SU-DHL-6 (cell line): ENCODE measurements around the gene GNE.

ENCODE experiments used
- H2AFZ ChIP-seq: fragments of 200-600 bp; sonication (generic); 2 replicates; pipeline ENCODE4 v1.6.1; 2014; ENCODE audit warnings: low read depth, mild to moderate bottlenecking, moderate library complexity, mixed read lengths, antibody characterized with exemption, low read length; ENCODE audit not compliant: severe bottlenecking
- H3F3A ChIP-seq: fragments of 200-600 bp; shearing (Covaris generic); 2 replicates; pipeline ENCODE4 v1.6.0; 2016; ENCODE audit warnings: antibody characterized with exemption, mild to moderate bottlenecking; ENCODE audit not compliant: insufficient read depth
- H3K27ac ChIP-seq: fragments of 200-600 bp; sonication (generic); 2 replicates; pipeline ENCODE4 v1.5.1; 2016; ENCODE audit warnings: low read depth, mild to moderate bottlenecking, low read length, moderate library complexity, mixed read lengths
- H3K27me3 ChIP-seq: fragments of 200-600 bp; sonication (generic), shearing (Covaris generic); 2 replicates; pipeline ENCODE4 v1.6.0; 2014; ENCODE audit warnings: mild to moderate bottlenecking, low read length
- H3K36me3 ChIP-seq: fragments of 200-600 bp; sonication (generic); 2 replicates; pipeline ENCODE4 v1.6.1; 2014; ENCODE audit warnings: mild to moderate bottlenecking, low read length, mixed read lengths
- H3K4me2 ChIP-seq: fragments of 300-600, 200-600 bp; shearing (Covaris generic), sonication (generic); 2 replicates; pipeline ENCODE4 v1.6.0; 2014; ENCODE audit warnings: low read length, low read depth, mild to moderate bottlenecking; ENCODE audit not compliant: poor library complexity, severe bottlenecking
- H3K4me3 ChIP-seq: fragments of 200-600 bp; sonication (generic); 2 replicates; pipeline ENCODE4 v1.5.1; 2014; ENCODE audit warnings: antibody characterized with exemption, low read length, mild to moderate bottlenecking, mixed read lengths; ENCODE audit not compliant: insufficient read depth, poor library complexity, severe bottlenecking
- H3K79me2 ChIP-seq: fragments of 200-600 bp; sonication (generic); 2 replicates; pipeline ENCODE4 v1.6.1; 2014; ENCODE audit warnings: mild to moderate bottlenecking, low read length, moderate library complexity; ENCODE audit not compliant: insufficient read depth
- H3K9ac ChIP-seq: fragments of 200-600 bp; sonication (generic); 2 replicates; pipeline ENCODE4 v1.7.0; 2014; ENCODE audit warnings: mild to moderate bottlenecking, low read length
- H3K9me2 ChIP-seq: fragments of 200-600 bp; sonication (generic); replicated peaks from 2 replicates; pipeline ENCODE4 v1.6.1; 2014; ENCODE audit warnings: low read length; ENCODE audit not compliant: insufficient read depth
- H3K9me3 ChIP-seq: fragments of 200-600 bp; sonication (generic); 2 replicates; pipeline ENCODE4 v1.6.1; 2014; ENCODE audit warnings: low read length, mixed read lengths; ENCODE audit not compliant: insufficient read depth
- H4K20me1 ChIP-seq: fragments of 200-600 bp; sonication (generic); 2 replicates; pipeline ENCODE4 v1.6.1; 2014; ENCODE audit warnings: low read depth, mild to moderate bottlenecking, antibody characterized with exemption, low read length, moderate library complexity, mixed read lengths
- EZH2phosphoT487 ChIP-seq: fragments of 200-600 bp; sonication (generic), shearing (Covaris generic); conservative IDR thresholded peaks from 2 replicates; pipeline ENCODE4 v1.6.1; 2018; ENCODE audit warnings: mild to moderate bottlenecking, antibody characterized with exemption, low read length, moderate library complexity, mixed read lengths
- TF ChIP-seq, protein P1 (sequence below): fragments of 200-600 bp; sonication (generic); IDR thresholded peaks from one replicate; pipeline ENCODE4 v1.5.1; 2017; ENCODE audit warnings: antibody characterized with exemption, mild to moderate bottlenecking, low read length, moderate library complexity; ENCODE audit not compliant: insufficient read depth, poor library complexity, severe bottlenecking

GNE gene

GRCh38 chr9:36169708-36170107, 88.5 kb downstream of the GNE start:
- Histone ChIP-seq H3K27me3 (no peaks in the 10 kb centered on the region), H3K9me2 (no peaks in the 10 kb centered on the region), H3K4me3 (no peak overlapping the region), H2AFZ (no peak overlapping the region), H3K36me3 (no peaks in the 10 kb centered on the region), H3K27ac (no peak overlapping the region), H3K9ac (no peak overlapping the region), H3K9me3 (no peaks in the 10 kb centered on the region), H3F3A (no peaks in the 10 kb centered on the region), H3K4me2 (no peak overlapping the region), H4K20me1 (no peaks in the 10 kb centered on the region), H3K79me2 (no peaks in the 10 kb centered on the region)
- TF ChIP-seq, protein P1, sequence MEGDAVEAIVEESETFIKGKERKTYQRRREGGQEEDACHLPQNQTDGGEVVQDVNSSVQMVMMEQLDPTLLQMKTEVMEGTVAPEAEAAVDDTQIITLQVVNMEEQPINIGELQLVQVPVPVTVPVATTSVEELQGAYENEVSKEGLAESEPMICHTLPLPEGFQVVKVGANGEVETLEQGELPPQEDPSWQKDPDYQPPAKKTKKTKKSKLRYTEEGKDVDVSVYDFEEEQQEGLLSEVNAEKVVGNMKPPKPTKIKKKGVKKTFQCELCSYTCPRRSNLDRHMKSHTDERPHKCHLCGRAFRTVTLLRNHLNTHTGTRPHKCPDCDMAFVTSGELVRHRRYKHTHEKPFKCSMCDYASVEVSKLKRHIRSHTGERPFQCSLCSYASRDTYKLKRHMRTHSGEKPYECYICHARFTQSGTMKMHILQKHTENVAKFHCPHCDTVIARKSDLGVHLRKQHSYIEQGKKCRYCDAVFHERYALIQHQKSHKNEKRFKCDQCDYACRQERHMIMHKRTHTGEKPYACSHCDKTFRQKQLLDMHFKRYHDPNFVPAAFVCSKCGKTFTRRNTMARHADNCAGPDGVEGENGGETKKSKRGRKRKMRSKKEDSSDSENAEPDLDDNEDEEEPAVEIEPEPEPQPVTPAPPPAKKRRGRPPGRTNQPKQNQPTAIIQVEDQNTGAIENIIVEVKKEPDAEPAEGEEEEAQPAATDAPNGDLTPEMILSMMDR: no peak
- TF ChIP-seq EZH2phosphoT487: no peak

DNA sequence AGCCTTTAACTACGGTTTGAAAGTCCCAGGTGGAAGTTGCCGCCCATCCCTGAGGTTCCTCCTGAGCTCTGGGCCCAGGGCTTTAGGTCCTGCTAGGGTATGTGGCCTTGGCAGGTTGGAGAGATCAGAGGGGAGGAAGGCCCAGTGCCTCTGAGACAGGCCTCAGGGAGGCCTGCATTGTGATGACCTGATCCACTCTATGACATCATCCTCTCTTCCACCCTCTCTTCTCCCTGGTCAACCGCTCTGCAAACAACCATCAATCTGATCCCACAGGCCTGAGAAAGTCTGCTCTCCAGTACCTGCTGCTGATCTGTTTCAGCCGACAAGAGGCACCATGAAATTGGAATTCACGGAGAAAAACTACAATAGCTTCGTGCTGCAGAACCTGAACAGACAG, 89.1 kb downstream of the GNE start, which contains the start of gene CCIN:
CCIN (plus strand) TSS at position 223 of the 400 bp plus-strand sequence; CDS start at position 338, 115 bp downstream.
- Histone ChIP-seq H3K9me3 (no peaks in the 10 kb centered on the region), H3K4me3 (no peak within 1 kb of the TSS), H3K9me2 (no peaks in the 10 kb centered on the region), H4K20me1 (no peaks in the 10 kb centered on the region), H3K4me2 (no peak within 1 kb of the TSS), H3F3A (no peaks in the 10 kb centered on the region), H3K27ac (no peak within 1 kb of the TSS), H2AFZ (no peak within 1 kb of the TSS), H3K79me2 (no peaks in the 10 kb centered on the region), H3K9ac (no peak within 1 kb of the TSS), H3K36me3 (no peaks in the 10 kb centered on the region), H3K27me3 (no peaks in the 10 kb centered on the region)
- TF ChIP-seq, protein P1: no peak
- no peak for TF ChIP-seq EZH2phosphoT487

GRCh38 chr9:36166168-36166927, 91.9 kb downstream of the GNE start:
- Histone ChIP-seq H3K9ac (peak overlapping the region; percentile 49), H3K27ac (no peak overlapping the region), H3K4me2 (peak overlapping the region; percentile 65), H3K36me3 (no peaks in the 10 kb centered on the region), H2AFZ (peak overlapping the region; percentile 97), H3K4me3 (peak overlapping the region; percentile 63), H3K79me2 (no peaks in the 10 kb centered on the region), H3F3A (no peaks in the 10 kb centered on the region), H3K9me3 (no peaks in the 10 kb centered on the region), H3K27me3 (no peaks in the 10 kb centered on the region), H4K20me1 (no peaks in the 10 kb centered on the region), H3K9me2 (no peaks in the 10 kb centered on the region)
- TF ChIP-seq EZH2phosphoT487: no peak
- TF ChIP-seq, protein P1: peak; percentile 98
